ENCODE data around the gene TRIM41. TPM values are rescaled to one million over a fixed set of nuclear protein-coding genes. Genes with fewer than 3 reads are reported as not detected.

TRIM41 gene
- total and polyA plus RNA-seq, 2 of the 13 experiments (the other 11 are each of a cell fraction or from before 2014, with no cell fraction given), result 10.2 to 16.7 TPM

DNA sequence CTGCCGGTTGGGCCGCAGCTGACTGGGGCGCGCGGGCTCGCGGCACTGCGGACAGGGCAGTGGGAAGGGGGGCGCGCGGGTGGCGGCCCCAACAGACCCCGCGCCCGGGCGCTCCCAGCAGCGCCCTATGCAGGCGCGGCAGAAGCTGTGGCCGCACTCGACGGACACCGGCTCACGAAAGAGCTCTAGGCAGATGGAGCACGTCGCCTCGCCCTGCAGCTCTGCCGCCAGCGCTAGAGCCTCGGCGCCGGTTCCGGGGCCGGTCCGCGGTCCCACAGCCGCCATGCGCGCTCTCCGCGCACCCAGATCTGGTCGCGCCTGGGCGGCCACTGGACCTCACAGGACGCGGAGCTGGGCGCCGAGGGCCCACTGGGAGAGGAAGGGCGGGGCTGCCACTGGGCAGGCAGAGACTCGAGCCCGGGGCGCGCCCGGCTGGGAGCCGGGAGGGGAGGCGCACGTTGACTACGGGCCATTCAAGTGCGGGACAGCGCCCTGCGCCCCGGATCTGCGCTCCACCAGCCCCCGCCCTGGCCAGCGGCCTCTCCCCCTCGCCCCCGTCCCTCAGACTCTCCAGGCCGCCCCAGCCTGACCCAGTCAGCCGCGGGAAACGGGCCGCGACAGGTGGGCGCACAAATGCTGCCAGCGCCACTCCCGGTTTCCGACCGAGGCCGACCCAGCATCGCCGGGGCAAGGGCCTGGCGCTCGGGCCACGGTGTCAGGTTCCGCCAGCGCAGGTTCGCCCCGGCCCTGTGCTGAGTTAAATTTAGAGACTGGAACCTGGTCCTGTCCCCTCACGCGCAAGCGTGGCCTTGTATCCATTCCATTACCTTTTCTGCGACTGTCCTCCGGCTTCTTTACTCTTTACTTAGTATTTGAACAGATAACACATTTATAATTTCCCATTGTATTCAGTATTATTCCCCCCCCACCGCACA lies 18.0 kb upstream of the TRIM41 start, which contains the start of gene TRIM7 (continued):
- TF ChIP-seq FOXC1 (CRISPR knock-in tag; IDR thresholded peaks at IDR 0.05; ENCODE audit: borderline replicate concordance) (no peak), KDM2A (CRISPR knock-in tag; IDR thresholded peaks at IDR 0.05; ENCODE audit: borderline replicate concordance, low read depth) (peak; percentile 5; the same call in 1 of the 2 replicates), RNF2 (conservative IDR thresholded peaks at IDR 0.05; ENCODE audit: low read depth) (0 out of 2 replicates have a peak, but pooled peaks have one; percentile 49), TBX2 (CRISPR knock-in tag; IDR thresholded peaks at IDR 0.05; ENCODE audit: borderline replicate concordance) (peak; percentile 23; the same call in 1 of the 2 replicates), ZNF121 (CRISPR knock-in tag; IDR thresholded peaks at IDR 0.05) (0 out of 2 replicates have a peak, but pooled peaks have one; percentile 31), ZNF597 (CRISPR knock-in tag; IDR thresholded peaks at IDR 0.05) (no peak), UBTF (CRISPR knock-in tag; IDR thresholded peaks at IDR 0.05) (peak; percentile 45; the same call in 1 of the 2 replicates), ZNF800 (CRISPR knock-in tag; IDR thresholded peaks at IDR 0.05) (peak; percentile 98), HNRNPLL (IDR thresholded peaks at IDR 0.05; ENCODE audit: low read depth, low read length, poor library complexity, severe bottlenecking) (peak; percentile 50), CSRNP1 (CRISPR knock-in tag; IDR thresholded peaks at IDR 0.05) (0 out of 2 replicates have a peak, but pooled peaks have one; percentile 49), BCL6 (CRISPR knock-in tag; IDR thresholded peaks at IDR 0.05) (peak; percentile 41; the same call in 1 of the 2 replicates)
